ENCODE measurements around the gene CSNK1G2. TPM values are rescaled to one million over a fixed set of nuclear protein-coding genes. Genes with fewer than 3 reads are reported as not detected.

CSNK1G2 gene
- total and polyA plus RNA-seq, 7 donors, result 22.3 to 49.8 (median 33.2) TPM

DNA sequence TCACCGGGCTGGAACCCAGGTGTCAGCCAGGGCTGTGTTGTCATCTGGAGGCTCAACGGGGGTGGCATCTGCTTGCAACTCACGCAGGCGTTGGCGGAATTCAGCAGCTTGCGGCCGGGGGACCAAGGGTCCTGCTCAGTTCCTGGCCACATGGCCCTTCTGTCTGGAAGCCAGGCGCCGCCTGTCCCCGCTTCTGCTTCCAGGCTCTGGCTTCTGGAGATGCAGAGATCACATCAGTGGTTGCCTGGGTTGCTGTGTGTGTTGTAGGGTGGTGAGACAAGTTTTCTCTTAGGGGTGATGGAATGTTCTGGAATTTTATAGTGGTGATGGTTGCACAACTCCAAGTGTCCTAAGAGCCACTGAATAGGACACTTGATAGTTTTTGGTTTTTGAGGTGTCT, 30.8 kb upstream of the CSNK1G2 start:
- WGBS, 3 donors, result 82 to 91% (median 89%) methylated on average over 10 of the region's 10 CpGs
- H3K9me3 ChIP-seq, result no peaks in the 10 kb centered on the region
- H3K36me3 ChIP-seq (ENCODE audit: insufficient read depth in 1 of 2, low read depth in 1 of 2), result peaks cover 0 to 16% of the 10 kb centered on the region in 2 donors
- no peak overlapping the region for H3K27ac ChIP-seq
- no peak overlapping the region for H3K4me3 ChIP-seq
- H3K27me3 ChIP-seq (ENCODE audit: insufficient read depth in 3 of 3, low read length in 2 of 3), result no peaks in the 10 kb centered on the region
- ATAC-seq (no peak), DNase-seq (no peak)
- intact Hi-C loops (cut with DNase I), result no loop called here
- H3K4me1 ChIP-seq, result peaks cover 8% of the 10 kb centered on the region
- TF ChIP-seq, protein P1, sequence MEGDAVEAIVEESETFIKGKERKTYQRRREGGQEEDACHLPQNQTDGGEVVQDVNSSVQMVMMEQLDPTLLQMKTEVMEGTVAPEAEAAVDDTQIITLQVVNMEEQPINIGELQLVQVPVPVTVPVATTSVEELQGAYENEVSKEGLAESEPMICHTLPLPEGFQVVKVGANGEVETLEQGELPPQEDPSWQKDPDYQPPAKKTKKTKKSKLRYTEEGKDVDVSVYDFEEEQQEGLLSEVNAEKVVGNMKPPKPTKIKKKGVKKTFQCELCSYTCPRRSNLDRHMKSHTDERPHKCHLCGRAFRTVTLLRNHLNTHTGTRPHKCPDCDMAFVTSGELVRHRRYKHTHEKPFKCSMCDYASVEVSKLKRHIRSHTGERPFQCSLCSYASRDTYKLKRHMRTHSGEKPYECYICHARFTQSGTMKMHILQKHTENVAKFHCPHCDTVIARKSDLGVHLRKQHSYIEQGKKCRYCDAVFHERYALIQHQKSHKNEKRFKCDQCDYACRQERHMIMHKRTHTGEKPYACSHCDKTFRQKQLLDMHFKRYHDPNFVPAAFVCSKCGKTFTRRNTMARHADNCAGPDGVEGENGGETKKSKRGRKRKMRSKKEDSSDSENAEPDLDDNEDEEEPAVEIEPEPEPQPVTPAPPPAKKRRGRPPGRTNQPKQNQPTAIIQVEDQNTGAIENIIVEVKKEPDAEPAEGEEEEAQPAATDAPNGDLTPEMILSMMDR (IDR thresholded peaks at IDR 0.05), result no peak

DNA sequence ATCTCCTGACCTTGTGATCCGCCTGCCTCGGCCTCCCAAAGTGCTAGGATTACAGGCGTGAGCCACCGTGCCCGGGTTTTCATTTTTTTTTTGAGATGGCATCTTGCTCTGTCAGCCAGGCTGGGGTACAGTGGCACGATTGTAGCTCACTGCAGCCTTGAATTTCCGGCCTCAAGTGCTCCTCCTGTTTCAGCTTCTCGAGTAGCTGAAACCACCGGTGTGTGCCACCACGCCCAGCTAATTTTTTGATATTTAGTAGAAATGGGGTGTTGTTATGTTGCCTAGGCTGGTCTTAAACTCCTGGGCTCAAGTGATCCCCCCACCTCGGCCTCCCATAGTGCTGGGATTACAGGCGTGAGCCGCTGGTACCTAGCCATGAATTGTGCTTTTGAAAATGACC, 29.9 kb upstream of the CSNK1G2 start:
- Histone ChIP-seq H3K4me3 (no peak overlapping the region), H3K4me1 (peaks cover 3% of the 10 kb centered on the region), H3K36me3 (ENCODE audit: insufficient read depth in 1 of 2, low read depth in 1 of 2) (peaks cover 0 to 16% of the 10 kb centered on the region in 2 donors), H3K9me3 (no peaks in the 10 kb centered on the region), H3K27me3 (ENCODE audit: insufficient read depth in 3 of 3, low read length in 2 of 3) (no peaks in the 10 kb centered on the region), H3K27ac (no peak overlapping the region)
- DNase-seq (no peak), ATAC-seq (no peak)
- 84 to 87% (median 85%) methylated on average over 10 to 13 of the region's 13 CpGs for WGBS, 3 donors
- TF ChIP-seq, protein P1 (IDR thresholded peaks at IDR 0.05), result no peak
- intact Hi-C loops (cut with DNase I), result no loop called here

DNA sequence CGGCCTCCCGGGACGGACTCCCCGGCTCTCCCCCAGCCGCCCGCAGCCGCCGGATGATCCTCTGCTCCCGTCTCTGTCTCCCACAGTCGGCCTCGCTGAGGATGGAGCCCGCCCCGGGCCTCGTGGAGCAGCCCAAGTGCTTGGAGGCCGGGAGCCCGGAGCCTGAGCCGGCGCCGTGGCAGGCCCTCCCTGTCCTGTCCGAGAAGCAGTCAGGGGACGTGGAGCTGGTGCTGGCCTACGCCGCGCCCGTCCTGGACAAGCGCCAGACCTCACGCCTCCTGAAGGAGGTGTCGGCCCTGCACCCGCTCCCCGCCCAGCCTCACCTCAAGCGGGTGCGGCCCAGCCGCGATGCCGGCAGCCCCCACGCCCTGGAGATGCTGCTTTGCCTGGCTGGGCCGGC, 29.0 kb upstream of the CSNK1G2 start:
- H3K27me3 ChIP-seq (ENCODE audit: insufficient read depth in 3 of 3, low read length in 2 of 3), result no peaks in the 10 kb centered on the region
- H3K9me3 ChIP-seq, result no peaks in the 10 kb centered on the region
- no peak overlapping the region for H3K4me3 ChIP-seq
- no peak overlapping the region for H3K27ac ChIP-seq
- DNase-seq, result no peak
- ATAC-seq, result no peak
- intact Hi-C loops (cut with DNase I), result no loop called here
- 91 to 92% (median 92%) methylated on average over 33 to 37 of the region's 37 CpGs for WGBS, 3 donors
- TF ChIP-seq, protein P1 (IDR thresholded peaks at IDR 0.05), result no peak
- peaks cover 0 to 16% of the 10 kb centered on the region in 2 donors for H3K36me3 ChIP-seq (ENCODE audit: insufficient read depth in 1 of 2, low read depth in 1 of 2)
- H3K4me1 ChIP-seq, result peaks cover 3% of the 10 kb centered on the region

DNA sequence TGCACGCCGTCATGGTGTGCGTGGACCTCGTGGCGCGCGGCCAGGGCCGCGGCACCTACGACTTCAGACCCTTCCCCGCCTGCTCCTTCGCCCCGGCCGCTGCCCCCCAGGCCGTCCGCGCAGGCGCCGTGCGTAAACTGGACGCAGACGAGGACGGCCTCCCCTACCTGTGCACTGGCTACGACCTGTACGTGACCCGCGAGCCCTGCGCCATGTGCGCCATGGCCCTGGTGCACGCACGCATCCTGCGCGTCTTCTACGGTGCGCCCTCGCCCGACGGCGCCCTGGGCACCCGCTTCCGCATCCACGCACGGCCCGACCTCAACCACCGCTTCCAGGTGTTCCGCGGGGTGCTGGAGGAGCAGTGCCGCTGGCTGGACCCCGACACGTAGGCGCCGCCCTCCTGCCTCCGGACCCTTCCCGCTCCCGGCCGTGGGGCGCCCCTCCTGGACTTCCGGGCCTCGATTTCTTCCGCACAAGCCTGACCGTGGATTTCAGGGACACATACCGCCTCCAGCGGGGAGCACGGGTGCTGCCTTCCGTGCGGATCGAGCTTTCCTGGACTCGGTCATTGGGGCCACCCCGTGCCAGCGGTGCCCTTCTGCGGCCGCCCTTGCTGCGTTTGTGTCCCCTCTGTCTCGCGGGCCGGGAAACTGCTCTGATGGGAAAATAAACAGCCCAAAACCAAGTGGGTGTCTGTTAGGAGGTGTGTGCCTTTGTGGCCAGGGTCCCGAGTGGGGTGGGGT, 28.0 kb upstream of the CSNK1G2 start:
- TF ChIP-seq, protein P1 (IDR thresholded peaks at IDR 0.05), result no peak

More for the DNA sequence above, 28.0 kb upstream of the CSNK1G2 start:
- DNase-seq (no peak), ATAC-seq (no peak)
- Histone ChIP-seq H3K27ac (no peak overlapping the region), H3K36me3 (ENCODE audit: insufficient read depth in 1 of 2, low read depth in 1 of 2) (peaks cover 0 to 20% of the 10 kb centered on the region in 2 donors), H3K27me3 (ENCODE audit: insufficient read depth in 3 of 3, low read length in 2 of 3) (no peaks in the 10 kb centered on the region), H3K4me3 (no peak overlapping the region), H3K4me1 (peaks cover 3% of the 10 kb centered on the region), H3K9me3 (no peaks in the 10 kb centered on the region)
- intact Hi-C loops (cut with DNase I), result no loop called here
- 96 to 97% (median 97%) methylated on average over 73 to 77 of the region's 77 CpGs for WGBS, 3 donors
